Ishikawa (cell line): ENCODE results near the gene NDC80.

Source experiments
- CREB1 ChIP-seq: IDR thresholded peaks from 2 replicates; pipeline ENCODE4 v1.6.1; 2012; ENCODE audit warnings: low read depth
- FOXM1 ChIP-seq: IDR thresholded peaks from 2 replicates; pipeline ENCODE4 v1.6.1; 2012; ENCODE audit warnings: low read depth, borderline replicate concordance
- RAD21 ChIP-seq: IDR thresholded peaks from 2 replicates; pipeline ENCODE4 v1.6.1; 2012; ENCODE audit warnings: low read depth
- YY1 ChIP-seq: IDR thresholded peaks from 2 replicates; pipeline ENCODE4 v1.6.1; 2012; ENCODE audit warnings: low read depth
- TF ChIP-seq, protein P1 (sequence below): IDR thresholded peaks from 2 replicates; pipeline ENCODE4 v1.6.1; 2012; ENCODE audit warnings: low read depth, mild to moderate bottlenecking
- TF ChIP-seq, protein P2 (sequence below): IDR thresholded peaks from 2 replicates; pipeline ENCODE4 v1.6.1; 2012

DNA sequence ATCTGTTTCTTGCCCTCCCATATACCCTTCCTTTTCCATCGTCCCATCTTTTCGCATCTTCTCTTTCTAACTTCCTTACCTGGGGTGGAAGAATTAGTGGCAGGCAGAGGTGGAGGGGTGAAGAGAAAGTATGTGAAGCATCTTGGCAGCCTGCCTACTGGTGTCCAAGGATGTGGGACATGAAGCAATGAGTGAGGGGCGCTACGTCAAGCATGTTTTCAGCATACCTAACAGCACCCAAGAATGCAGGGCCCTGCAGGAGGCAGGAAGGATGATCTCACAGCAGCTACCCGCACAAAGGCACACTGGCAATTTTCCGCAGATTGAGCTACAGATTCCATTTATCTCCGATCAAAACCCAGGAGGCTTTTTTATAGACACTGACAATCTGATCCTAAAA is 42.2 kb upstream of the NDC80 start:
- no peak for TF ChIP-seq YY1
- no peak for TF ChIP-seq CREB1
- TF ChIP-seq, protein P1, sequence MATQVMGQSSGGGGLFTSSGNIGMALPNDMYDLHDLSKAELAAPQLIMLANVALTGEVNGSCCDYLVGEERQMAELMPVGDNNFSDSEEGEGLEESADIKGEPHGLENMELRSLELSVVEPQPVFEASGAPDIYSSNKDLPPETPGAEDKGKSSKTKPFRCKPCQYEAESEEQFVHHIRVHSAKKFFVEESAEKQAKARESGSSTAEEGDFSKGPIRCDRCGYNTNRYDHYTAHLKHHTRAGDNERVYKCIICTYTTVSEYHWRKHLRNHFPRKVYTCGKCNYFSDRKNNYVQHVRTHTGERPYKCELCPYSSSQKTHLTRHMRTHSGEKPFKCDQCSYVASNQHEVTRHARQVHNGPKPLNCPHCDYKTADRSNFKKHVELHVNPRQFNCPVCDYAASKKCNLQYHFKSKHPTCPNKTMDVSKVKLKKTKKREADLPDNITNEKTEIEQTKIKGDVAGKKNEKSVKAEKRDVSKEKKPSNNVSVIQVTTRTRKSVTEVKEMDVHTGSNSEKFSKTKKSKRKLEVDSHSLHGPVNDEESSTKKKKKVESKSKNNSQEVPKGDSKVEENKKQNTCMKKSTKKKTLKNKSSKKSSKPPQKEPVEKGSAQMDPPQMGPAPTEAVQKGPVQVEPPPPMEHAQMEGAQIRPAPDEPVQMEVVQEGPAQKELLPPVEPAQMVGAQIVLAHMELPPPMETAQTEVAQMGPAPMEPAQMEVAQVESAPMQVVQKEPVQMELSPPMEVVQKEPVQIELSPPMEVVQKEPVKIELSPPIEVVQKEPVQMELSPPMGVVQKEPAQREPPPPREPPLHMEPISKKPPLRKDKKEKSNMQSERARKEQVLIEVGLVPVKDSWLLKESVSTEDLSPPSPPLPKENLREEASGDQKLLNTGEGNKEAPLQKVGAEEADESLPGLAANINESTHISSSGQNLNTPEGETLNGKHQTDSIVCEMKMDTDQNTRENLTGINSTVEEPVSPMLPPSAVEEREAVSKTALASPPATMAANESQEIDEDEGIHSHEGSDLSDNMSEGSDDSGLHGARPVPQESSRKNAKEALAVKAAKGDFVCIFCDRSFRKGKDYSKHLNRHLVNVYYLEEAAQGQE, result no peak
- no peak for TF ChIP-seq RAD21
- TF ChIP-seq FOXM1, result no peak
- TF ChIP-seq, protein P2, sequence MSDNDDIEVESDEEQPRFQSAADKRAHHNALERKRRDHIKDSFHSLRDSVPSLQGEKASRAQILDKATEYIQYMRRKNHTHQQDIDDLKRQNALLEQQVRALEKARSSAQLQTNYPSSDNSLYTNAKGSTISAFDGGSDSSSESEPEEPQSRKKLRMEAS, result no peak
